ENCODE measurements around the gene LY9.

LY9 gene

DNA sequence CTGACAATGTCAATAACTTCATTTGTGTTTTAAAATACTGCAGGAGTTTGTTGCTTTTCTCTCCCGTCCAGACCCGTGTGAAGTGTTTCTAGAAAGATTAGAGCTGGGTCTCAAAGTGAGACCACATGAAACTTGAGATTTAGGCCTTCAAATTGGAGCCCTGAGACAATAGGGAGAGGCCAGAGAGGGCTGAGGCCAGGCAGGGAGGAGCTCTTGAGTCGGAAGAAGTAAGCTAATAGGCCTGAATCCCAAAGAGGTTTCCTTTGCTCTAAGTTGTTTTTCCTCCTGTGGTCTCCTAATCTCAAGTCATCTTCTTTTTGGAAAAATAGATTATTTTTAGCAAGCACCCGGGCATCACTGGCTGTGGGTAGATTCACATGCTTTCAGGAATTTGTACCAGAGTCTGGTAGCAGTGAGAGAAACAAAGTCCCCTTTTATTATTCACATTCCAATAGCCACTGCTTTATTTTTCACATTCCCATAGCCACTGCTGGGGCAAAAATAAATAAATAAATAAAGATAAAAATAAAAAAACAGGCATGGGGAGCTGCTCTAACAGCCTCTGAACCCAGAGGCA lies 41.1 kb downstream of the LY9 start:
- ATAC-seq (no peak), DNase-seq (no peak)

- ATAC-seq = peak; percentile 89
Measured at GRCh38 chr1:160837558-160838205, 41.7 kb downstream of the LY9 start.

DNA sequence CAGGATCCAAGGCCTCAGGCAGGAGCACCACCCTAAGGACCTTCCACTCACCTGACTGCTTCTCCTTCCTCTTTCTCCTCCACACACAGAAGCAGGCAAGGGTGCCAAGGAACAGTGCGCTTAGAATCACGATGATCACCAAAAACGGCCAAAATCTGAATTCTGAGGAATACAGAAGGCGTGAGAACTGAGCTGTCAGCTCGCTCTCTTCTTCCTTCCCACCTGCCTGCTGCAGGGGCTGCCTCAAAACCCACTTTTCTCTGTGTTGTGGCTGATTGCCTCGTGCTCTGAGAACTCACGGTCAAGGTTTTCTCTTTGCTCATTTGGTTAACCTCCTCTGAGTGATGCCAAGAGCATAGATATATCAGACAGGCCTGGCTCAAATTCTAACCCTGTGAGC lies 42.9 kb downstream of the LY9 start:
- ATAC-seq = no peak
- no peak for DNase-seq

More at GRCh38 chr1:160837558-160838205, 41.7 kb downstream of the LY9 start:
- peak; percentile 84 for DNase-seq

DNA sequence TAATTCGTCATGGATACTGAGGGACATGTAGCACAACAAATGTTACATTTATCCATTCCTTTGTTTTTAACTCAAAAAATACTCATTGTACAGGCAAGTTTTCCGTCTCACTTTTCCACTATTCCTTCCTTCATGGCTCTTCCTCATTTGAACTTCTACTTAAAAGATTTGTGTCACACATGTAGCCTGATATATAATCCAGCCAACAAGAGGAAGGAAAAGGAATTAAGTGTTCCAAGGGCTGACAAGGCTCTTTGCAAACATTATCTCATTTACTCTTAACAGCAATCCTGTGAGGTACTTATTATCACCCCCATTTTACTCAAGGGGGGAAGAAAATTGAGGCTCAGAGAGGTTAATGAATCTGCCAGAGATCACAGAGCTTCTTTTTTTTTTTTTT lies 43.8 kb downstream of the LY9 start:
- no peak for DNase-seq
- no peak for ATAC-seq

GRCh38 chr1:160841079-160841478 lies 45.1 kb downstream of the LY9 start:
- ATAC-seq (no peak), DNase-seq (no peak)

- ATAC-seq = no peak
- DNase-seq = no peak
Measured at GRCh38 chr1:160844447-160845232, 48.7 kb downstream of the LY9 start.

DNA sequence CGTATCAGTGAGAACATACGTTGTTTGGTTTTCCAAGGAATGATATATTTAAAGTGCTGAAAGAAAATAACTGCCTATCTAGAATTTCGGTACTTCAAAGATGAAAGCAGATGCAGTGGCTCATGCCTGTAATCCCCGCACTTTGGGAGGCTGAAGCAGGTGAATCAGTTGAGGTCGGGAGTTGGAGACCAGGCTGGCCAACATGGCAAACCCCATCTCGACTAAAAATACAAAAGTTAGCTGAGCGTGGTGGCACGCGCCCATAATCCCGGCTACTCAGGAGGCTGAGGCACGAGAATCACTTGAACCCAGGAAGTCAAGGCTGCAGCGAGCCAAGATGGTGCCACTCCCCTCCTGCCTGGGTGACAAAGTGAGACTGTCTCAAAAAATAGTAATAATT lies 50.3 kb downstream of the LY9 start:
- DNase-seq (no peak), ATAC-seq (no peak)

DNA sequence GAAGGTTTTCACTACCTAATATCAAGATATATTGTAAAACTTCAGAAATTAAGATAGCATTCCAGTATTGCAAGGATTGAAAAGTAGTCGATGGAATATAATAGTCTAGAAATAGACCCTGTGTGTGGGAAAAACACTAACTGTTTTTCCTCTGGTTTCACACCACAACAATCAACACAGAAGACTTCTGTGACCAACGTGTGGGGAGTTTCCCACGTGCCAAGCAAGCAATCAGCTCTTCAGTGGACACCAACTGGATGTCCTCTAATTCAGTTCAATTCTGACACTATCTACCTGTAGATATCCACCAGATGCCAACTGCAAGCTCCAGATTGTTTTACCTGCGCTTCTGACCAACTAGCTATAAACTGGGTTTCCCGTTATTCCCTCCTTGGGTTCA lies 54.6 kb downstream of the LY9 start:
- DNase-seq = no peak
- no peak for ATAC-seq

DNA sequence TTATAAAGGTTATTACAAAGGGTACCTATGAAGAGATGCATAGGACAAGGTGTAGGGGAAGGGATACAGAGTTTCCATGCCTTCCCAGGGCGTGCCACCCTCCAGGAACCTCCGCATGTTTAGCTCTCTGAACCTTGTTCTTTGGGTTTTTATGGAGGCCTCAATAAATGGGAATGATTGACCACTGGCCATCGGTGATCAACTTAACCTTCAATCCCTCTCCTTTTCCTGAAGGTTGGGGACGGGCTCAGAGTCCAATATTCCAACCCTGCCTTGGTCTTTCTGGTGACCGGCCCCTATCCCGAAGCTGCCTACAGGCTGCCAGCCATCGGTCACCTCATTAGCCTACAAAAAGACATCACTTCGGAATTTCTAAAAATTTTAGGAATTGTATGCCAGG lies 55.0 kb downstream of the LY9 start:
- ATAC-seq (no peak), DNase-seq (no peak)

- DNase-seq (no peak), ATAC-seq (no peak)
Measured at GRCh38 chr1:160853014-160853413, 57.0 kb downstream of the LY9 start.

DNA sequence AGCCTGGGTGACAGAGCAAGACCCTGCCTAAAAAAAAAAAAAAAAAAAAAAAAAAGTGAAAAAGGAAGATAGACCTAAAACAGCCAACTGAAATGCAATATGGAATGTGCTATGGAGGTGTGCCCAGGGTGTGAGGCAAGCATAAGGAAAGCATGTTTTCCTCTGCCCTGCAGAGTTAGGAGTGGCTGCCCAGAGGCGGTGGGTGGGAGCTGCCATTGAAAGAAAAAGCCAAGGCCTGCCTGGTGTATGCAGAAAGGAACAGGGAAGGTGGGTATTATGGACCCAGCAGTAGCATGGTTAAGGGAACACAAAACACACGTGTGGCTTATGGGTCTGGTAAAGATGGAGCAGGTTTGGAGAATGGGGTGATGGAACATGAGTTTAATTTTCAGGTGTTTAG lies 57.8 kb downstream of the LY9 start:
- DNase-seq = no peak
- no peak for ATAC-seq

- ATAC-seq = peak; percentile 61
- peak; percentile 45 for DNase-seq
Measured at GRCh38 chr1:160855181-160855981, 59.4 kb downstream of the LY9 start.

DNA sequence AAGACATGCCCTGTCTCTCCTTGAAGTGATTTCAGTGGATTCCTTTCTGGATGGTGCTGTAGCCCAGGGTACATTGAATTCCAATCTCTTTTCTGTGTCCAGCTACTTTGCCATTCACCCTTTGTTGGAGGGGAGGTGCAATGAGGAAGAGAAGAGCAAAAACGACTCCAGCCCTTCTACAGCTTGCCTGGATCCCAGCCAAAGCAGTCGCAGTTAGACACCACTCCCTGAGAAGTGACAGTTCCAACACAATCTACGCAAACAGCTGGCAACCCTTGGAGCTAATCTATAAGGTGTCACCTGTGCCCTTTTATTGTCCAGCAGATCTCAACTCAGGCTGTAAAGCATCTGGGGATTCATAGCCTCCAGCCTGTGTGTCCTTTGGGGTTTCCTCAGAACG lies 62.1 kb downstream of the LY9 start:
- DNase-seq (no peak), ATAC-seq (no peak)

DNA sequence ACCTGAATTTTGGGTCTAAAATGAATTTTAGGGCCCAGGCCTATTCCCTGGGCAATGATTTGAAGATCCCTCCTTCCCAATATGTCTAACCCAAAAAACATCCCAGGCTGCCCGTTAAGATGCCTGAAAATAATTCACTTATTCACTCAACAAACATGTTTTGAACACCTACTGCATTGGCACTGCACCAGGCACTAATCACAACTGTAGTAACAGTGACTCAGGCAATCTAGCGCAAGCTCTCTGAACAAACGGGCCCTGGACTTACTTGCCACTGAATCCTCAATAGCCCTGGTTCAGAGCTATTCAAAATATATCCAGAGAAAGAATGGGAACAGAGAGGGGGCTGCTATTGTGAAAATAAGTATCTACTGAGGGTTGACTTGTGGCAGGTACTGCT lies 62.5 kb downstream of the LY9 start:
- DNase-seq (no peak), ATAC-seq (no peak)

GRCh38 chr1:160859166-160859565 lies 63.2 kb downstream of the LY9 start:
- DNase-seq = no peak
- ATAC-seq = no peak

- ATAC-seq (no peak), DNase-seq (no peak)
Measured at GRCh38 chr1:160860840-160861505, 65.0 kb downstream of the LY9 start.

DNA sequence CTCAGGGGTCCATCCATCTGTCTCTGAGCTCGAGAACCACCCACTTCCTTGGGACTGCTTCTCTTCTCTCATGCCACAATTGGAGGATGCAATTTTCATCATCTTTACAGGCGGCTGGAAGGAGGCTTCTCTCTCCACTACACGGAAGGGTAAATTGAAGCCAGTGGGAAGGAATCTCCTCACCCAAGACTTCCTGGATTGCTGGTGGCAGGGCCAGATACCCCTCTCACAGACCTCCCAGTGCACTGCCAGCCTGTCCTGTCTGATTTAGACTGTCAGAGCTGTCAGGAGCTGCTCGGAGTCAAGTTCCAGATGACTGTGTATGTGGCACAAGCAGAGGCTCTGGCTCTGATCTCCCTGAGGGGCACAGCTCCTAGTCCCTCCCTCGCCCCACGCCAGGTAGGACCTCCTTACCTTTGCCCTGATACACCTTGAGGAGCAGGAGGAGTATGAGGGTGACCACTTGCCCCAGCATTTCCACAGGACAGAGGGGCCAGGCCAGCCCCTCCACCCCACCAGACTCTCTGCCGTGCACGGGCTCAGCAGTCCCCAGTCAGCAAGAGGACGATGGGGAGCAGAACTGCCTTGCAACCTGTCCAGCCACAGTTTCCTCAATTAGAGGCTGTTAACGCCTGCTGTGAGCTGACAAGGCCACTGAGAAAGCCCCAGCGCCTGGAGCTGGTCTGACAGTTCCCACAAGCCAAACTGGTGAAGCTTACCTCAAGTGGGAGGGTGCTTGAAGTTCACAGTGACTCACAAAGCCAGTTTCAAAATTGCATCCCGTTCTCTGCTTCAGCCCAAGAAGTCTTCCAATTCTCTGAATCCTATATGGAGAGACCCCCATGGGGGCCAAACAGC lies 66.5 kb downstream of the LY9 start, which contains the start of gene CD244:
Gene CD244, minus strand, starts transcription at position 685 of the 858 bp plus-strand sequence. Its CDS starts 210 bp downstream, at position 475.
- ATAC-seq = peak; percentile 99
- DNase-seq = peak; percentile 73

DNA sequence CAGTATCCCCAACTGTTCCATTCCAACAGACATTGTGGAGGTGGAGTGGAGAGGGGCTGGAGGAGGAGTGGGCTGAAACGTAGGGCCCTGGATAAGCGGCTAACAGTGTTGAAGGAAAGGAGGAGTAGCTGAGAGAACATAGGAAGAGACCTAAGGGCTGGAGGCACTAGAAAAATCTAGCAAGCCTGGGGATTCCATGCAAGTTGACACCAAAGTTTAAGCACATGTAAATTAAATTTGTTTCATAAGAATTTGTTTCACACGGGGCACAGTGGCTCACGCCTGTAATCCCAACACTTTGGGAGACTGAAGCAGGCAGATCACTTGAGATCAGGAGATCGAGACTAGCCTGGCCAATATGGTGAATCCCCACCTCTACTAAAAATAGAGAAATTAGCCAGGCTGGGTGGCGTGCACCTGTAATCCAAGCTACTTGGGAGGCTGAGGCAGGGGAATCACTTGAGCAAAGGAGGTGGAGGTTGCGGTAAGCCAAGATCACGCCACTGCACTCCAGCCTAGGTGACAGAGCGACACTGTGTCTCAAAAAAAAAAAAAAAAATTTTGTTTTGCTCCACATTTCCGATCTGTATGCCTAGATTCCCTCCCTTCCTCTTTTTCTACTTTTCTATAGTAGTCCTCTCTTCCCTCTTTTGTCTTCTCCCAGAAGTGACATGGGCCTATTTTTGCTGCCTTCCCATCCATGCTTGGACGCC lies 67.2 kb downstream of the LY9 start:
- DNase-seq = no peak
- peak; percentile 7 for ATAC-seq

DNA sequence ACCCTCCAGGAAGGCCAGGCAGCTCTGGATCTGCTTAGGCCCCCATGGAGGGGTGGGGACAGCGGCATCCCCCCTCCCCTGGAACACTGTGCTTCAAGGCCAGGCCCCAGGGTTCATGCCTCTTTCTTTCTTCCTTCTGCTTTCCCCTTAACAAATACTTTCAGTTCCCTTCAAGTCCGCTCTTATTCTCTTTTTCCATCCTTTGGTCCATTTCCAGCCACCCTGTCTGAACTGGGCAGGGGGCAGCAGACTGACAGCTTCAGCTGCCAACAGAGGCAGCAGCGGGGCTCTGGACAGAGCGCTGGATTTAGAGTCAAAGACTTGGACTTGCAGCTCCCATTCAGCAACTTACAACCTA lies 67.8 kb downstream of the LY9 start:
- no peak for ATAC-seq
- DNase-seq = no peak

DNA sequence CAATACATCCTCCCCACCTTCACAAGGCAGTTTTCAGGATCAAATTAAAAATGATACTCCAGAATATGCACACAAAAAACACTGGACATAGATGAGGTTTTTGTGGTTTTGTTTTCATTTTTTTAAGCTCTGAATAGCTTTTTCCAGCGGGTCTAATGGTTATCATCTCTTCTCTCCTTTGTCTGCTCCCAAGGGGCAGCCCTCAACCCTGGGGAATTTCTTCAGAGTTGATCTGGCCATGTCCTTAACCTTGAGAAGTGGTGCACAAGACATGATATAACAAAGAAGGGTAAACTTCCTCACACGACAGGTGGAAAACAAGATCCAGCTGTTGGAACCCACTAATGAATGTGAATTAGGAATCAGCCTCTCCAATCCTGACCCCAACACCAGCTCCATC lies 68.2 kb downstream of the LY9 start:
- no peak for ATAC-seq
- no peak for DNase-seq

GRCh38 chr1:160865337-160865736 lies 69.4 kb downstream of the LY9 start:
- DNase-seq (no peak), ATAC-seq (no peak)

Measured in stimulated activated naive CD8-positive, alpha-beta T cell treated with anti-CD3 and anti-CD28 coated beads, Interleukin-15, Interleukin-2, amounts not matched to agents 100 U/mL and 50 U/mL, for 24 hours (primary cell).